ENCODE data around the gene PTPRK.

- no peak for TF ChIP-seq MEF2D (tag; conservative IDR thresholded peaks at IDR 0.05; ENCODE audit: low read depth)
- no peak for TF ChIP-seq MAX (CRISPR knock-in tag; IDR thresholded peaks at IDR 0.05)
- TF ChIP-seq BRCA1 (IDR thresholded peaks at IDR 0.05), result no peak
- TF ChIP-seq BRCA1 (CRISPR knock-in tag; IDR thresholded peaks at IDR 0.05), result no peak
- no peak for TF ChIP-seq ELK1 (CRISPR knock-in tag; IDR thresholded peaks at IDR 0.05)
- no peak for TF ChIP-seq MAFK (IDR thresholded peaks at IDR 0.05; ENCODE audit: low read length)
- TF ChIP-seq VEZF1 (CRISPR knock-in tag; IDR thresholded peaks at IDR 0.05), result no peak
- no peak for TF ChIP-seq FOS (IDR thresholded peaks at IDR 0.05; ENCODE audit: extremely low read depth, insufficient read length)
- no peak for TF ChIP-seq SETDB1 (IDR thresholded peaks at IDR 0.05; ENCODE audit: low read length)
- TF ChIP-seq CTCF (IDR thresholded peaks at IDR 0.05 in 2 of 3, conservative IDR thresholded peaks at IDR 0.05 in 1 of 3; ENCODE audit: insufficient read depth in 2 of 3, low read depth in 1 of 3, low read length in 3 of 3), result no peak
- TF ChIP-seq POLR2B (IDR thresholded peaks at IDR 0.05; ENCODE audit: low read depth, partially characterized antibody), result no peak
- no peak for TF ChIP-seq EZH2 (IDR thresholded peaks at IDR 0.05; ENCODE audit: borderline replicate concordance, low read depth, low read length)
- no peak for TF ChIP-seq MAFG (tag; conservative IDR thresholded peaks at IDR 0.05)
- TF ChIP-seq RBM34 (IDR thresholded peaks at IDR 0.05; ENCODE audit: borderline replicate concordance, insufficient read depth, low read length), result no peak
- no peak for TF ChIP-seq NCOA1 (IDR thresholded peaks at IDR 0.05; ENCODE audit: low read depth)
These were observed 348.3 kb downstream of the PTPRK start for GRCh38 chr6:128172081-128172480.

All from K562 (cell line).